ENCODE data around the gene RAD23B.

The RAD23B gene

DNA sequence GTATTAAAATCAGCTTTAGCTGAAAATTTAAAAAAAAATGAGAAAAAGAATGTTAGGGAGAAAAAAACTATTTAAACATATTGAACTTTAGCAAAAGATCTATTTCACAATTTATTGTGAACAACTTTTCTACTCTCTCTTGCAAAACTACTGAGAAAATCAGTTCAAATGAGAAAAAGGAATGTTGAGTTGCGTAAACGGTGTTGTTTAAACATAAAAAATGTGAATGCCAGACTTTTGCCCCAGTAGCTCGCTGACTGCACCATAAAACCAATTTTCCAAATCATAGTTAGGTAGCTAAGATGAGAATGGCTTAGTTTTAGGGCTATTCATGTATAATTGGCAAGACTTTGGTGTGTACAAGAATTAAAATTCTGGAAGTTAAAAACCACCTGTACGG lies 13.4 kb upstream of the RAD23B start:
- DNase-seq = no peak

DNA sequence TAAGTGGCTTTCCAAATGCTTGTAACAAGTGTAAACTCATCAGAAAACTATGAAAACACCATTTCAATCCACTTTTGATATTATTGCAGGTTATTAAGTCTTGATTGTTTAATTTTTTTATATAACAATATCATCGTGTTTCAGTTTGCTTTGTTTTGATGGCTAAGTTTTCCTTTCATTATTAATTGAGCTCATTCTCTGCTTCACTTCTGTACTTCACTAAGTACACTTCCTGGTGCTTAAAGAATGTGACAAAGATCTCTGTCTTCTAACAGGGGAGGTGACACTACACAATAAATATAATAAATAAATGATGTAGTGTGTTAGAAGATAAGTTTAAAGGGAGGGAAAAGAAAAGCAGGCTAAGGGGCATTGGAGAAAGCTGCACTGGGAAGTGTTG lies 13.0 kb upstream of the RAD23B start:
- no peak for DNase-seq

DNA sequence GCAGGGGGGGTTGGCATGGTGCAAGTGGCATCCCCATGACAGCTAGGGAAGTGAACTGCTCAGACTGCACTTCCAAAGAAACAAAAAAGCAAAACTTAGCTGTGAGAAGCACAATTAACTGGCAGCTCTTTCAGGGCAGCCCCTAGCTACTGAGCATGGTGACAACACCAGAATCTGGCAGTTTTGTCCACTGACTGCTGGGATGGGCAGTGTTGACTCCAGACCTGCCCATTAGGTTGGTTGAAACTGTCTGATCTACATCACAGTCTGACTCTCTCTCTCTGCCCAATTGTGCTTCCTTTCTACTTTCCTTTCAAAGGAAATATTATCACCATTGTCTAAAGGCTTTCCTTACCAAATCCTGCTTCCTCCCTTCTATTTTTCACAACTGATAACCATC lies 12.5 kb upstream of the RAD23B start:
- DNase-seq = no peak

DNA sequence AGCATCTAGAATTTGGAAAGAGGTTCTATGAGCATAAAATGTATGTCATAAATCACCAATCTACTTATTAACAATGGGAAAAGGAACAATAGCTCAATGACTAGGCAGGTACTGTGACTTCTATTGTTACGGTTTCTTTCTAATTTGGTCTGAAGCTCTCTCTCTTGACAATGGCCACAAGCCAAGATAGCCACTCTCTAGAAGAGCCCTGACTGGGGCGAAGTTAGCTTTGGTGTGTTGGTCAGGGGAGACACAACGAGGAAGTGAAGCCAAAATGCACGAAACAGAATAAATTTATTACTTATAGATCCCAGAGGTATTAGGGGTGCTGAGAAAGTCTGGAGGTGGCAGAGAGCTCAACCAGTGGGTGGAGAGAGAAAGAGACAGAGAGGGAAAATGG lies 9.4 kb upstream of the RAD23B start:
- no peak for DNase-seq

DNA sequence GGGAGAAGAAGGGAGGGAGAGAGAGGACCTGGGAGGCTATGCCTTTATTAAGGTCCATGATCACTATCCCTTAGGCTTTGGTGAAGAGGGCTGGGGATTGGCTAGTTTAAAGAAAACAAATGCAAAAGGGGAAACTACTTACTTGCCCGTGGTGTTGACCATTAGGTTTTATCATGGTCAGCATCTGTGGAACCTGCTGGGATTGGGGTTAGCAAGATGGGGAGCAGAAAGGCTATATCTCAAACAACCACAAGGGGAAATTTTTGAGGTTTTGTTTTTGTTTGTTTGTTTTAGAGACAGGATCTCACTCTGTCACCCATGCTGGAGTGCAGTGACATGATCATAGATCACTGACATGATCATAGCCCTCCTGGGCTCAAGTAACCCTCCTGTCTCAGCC lies 9.0 kb upstream of the RAD23B start:
- DNase-seq = no peak

DNA sequence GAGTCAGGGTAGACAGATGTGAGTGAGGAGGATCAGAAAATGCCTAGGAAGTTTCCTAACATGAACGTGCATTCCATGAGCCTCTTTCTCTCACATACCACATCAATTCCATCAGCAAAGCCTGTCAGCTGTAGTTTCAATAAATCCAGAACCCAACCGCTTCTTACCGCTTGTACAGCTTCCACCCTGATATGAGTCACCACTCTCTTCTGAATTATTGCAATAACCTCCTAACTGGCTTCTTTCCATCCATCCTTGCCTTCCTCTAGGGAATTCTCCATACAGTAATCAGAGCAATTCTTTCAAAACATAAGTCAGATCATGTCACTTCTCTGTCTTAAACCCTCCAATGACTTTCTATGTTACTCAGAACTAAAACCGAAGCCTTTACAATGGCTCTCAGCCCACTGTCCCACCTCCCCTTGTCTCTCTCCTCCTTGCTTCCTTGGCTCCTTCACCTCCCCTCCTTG lies 8.1 kb upstream of the RAD23B start:
- no peak for DNase-seq

DNA sequence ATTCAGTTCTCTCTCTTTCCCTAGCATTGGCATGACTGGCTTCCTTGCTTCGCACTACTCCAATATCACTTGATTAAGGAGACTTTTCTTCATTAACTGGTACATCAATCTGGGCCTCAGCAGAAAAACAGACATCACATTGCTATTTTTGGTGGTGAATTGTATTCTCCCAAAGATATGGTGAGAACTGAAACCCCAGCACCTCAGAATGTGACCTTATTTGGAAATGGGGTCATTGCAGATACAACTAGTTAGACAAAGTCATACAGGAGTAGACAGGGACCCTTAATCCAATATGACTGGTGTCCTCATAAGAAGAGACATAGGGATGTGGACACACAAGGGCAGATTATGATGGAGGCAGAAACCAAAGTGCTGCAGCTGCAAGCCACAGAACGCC lies 7.5 kb upstream of the RAD23B start:
- no peak for DNase-seq

DNA sequence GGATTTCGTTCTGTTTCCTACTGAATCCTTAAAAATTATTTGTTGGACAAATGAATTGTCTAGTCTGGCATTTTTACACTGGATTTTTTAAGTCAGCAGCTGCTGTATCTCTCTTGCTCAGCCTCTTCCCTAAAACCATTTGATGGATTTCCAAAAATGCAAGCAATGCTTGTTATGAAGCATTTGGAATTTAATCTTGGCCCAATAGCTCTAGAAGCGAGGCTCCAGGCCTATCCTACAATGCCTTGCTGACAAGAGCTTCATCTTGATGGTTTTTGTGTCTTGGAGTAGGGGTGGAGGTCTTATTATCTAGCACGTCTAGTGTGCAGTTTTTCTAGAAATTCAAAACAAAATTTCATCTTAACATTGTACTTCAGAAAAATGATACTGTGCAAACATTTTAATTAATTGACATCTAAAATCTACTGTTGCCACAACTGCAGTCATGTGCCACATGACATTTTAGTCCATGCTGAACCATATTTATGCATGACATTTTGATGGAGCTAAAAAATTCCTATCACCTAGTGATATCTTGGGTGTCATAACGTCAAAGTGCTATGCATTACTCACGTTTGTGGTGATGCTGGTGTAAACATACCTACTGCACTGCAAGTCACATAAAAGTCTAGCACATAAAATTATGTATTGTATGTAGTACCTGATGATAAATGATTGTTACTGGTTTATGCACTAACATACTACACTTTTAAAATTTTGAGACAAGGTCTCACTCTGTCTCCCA lies 5.9 kb upstream of the RAD23B start:
- DNase-seq = no peak

DNA sequence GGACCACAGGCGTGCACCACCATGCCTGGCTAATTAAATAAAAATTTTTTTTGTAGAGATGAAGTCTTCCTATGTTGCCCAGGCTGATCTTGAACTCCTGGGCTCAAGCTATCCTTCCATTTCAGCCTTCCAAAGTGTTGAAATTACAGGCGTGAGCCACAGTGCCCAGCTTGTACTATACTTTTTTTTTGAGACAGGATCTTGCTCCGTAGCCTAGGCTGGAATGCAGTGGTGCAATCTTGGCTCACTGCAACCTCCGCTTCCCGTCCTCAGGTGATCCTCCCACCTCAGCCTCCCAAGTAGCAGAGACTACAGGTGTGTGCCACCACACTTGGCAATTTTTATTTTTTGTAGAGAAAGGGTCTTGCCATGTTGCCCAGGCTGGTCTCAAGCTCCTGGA lies 5.3 kb upstream of the RAD23B start:
- no peak for DNase-seq

DNA sequence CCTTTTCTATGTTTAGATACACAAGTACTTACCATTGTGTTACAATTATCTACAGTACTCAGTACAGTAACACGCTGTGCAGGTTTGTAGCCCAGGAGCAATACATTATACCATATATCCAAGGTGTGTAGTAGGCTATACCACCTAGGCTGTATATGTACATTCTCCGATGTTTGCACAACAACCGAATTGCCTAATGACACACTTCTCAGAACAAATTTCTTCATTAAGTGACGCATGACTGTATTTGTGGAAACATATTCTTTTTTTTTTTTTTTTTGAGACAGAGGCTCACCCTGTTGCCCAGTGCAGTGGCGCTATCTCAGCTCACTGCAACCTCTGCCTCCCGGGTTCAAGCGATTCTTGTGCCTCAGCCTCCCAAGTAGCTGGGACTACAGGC lies 4.0 kb upstream of the RAD23B start:
- DNase-seq = no peak

DNA sequence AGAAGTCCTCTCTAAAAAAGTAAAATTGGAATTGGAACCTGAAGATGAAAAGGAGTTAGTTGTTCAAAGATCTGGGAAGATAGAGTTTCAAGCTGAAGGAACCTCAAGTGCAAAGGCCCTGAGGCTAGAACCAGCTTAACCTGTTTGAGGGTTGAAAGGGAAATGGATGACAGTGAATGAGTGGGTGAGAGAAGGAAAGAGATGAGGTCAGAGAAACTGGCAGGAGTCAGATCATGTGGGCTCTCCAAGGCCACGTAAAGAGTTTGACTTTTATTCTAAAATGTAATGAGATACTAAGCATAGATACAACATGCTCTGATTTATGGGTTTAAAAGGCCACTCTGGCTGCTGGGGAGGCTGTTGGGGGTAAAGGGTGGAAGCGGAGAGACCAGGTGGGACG lies 2.5 kb upstream of the RAD23B start:
- no peak for DNase-seq

DNA sequence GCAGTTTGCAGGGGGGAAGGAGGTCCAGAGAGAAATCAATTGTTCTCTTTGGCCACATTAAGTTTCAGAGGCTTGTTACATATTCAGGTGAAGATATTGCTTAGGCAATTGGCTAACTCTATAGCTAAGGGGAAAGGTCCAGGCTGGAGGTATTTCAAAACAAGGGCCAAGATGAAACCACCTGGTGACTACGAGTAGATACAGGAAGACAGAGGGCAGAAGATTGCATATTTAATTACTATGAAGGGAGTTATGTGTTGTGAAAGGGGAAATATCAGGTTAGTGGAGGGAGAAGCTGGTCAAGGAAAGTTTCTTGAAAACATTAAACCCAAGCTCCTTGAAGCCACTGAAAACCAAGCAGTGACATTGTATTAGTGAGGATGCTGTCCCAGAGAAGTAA lies 1.9 kb upstream of the RAD23B start:
- DNase-seq = no peak

DNA sequence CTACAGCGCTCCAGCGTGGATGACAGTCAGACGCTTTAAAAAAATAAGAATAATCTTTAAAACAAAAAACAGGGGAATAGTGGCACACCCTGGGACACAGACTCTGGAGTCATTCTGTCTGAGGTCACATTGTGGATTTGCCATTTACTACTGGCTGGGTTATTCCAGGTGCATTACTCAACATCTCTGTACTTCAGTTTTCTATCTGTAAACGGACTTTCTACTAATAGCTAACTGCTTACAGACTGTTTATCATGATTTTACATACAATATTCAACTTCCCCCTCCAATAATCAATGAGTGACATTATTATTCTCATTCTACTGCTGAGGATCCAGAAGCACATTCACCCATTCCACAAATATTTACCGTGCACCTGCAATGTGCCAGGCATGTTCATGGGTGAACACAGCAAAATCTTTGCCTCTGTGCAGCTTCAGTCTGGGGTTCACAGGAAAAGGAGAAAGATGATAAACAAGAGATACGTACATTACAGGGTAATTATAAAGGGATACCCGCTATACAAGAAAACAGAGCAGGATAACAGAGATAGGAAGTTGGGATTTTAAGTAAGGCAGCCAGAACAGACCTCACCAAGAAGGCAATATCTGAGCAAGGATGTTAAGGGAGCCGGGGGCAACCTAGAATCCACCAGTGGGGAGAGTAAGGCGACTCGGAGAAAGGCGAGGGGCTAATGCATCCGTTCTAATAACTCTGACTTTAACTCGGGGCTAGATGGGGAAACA lies 984 bp upstream of the RAD23B start:
- DNase-seq = no peak

DNA sequence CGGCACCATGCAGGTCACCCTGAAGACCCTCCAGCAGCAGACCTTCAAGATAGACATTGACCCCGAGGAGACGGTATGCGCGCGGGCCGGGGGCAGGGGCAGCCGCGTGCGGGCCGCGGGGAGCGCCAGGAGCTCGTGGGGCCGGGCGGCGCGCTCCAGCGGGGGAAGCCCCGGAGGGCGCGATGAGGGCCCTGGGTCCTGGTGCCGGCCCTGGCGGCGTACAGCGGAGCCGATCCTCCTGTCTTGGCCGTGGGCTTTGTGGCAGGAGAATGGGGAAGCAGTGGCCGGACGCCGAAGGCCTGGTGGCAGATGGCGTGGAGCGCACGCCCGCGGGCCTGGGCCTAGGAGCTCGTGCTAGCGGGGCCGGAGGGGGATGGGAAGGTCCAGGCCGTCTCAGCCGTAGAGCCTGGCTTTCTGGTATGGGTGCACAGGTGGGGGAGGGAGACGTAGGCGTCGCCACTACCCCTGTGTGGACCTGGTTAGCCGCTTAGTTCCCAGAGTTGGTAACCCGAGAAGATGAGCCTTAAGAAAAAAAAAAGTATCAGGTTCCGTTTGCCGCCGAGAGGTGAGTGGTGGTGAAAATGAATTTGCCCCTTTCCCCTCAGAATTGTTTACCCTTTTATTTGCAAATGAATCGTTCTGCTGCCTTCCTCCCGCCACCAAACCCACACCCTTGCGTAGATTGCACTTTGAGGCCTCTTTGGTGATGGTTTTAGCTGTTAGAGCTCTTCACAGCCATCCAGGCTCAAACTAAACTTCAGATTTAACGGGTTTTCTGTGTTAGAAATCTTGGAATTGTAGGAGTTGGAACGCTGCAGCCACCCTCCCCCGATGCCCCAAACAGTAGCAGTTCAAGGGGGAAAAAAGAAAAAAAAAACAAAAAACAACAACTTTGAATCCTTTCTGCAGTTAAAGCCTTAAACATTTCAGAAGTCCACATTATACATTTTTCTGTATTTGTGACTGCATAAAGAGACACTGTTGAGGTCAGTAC lies 841 bp downstream of the RAD23B start:
- peak in 1 of 2 experiments; percentile 22 for DNase-seq

DNA sequence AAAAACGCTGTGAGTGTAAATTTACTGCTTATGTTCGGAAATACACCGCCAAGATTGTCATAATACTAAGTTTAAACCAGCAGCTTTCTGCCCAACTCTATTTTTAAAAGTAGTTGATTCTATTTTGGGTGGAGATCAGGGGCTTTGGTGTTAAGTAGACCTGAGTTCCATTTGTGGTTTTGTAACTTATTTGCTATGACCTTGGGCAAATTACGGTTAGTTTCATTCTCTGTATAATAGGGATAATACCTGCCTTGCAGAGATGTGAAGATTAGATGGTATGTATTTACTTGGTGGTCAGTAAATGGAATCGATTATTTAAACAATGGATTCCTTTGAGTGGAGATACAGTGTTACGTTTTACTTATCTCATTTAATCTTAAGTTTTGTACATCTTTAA lies 1.6 kb downstream of the RAD23B start:
- DNase-seq = no peak

DNA sequence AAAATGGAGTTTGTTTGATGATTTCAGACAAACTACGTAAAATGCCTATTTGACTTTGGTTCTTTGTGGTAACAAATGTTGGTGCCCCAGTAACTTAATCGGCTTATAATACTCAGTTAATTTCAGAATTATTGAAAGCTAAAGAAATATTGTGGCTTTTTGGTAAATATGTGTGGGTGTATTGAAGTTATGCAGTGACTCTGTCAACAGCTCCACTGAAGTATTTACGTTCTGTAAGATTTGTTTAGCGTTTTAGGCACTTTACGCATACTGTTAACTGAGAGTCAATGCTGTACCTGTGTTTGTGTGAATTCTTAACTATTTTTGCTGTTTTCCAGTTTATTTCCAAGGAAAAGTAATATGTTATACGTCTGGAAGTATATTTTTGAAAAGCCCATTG lies 2.2 kb downstream of the RAD23B start:
- DNase-seq = no peak

DNA sequence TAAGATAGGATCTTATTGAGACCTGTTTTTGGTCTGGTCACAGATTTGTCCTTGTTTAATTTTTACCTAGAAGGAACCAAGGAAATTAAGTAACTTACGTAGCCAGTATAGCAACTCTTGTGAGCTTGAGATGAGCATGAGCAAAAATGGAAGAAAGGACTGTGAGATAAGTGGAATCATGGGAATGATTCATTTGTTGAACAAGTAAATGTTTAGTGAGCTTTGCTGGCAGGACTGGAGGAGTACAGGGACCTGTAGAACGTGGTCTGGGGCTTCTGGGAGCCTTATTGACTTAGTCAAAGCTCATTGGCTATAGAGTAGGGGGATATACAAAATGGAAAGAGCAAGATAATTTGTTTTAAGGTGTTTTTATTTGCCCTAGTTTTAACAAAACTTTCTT lies 3.0 kb downstream of the RAD23B start:
- DNase-seq = no peak

DNA sequence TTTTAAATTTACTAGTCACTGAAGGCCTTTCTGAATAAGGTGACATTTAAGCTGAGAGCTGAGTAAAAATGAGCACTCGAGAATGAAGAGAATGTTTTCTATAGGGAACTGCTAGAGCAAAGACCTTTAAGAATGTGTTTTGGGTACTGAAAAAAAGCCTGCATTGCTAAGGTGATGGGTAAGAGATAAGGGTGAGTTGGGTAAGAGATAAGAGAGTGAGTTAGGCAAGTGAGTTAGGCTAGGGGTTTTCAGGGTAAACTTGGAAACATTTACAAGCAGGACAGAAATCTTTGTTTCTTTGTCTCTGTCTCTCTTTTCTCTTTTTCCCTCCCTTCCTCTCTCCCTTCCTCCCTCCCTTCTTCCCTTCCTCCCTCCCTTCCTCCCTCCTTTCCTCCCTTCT lies 5.6 kb downstream of the RAD23B start:
- DNase-seq = no peak

DNA sequence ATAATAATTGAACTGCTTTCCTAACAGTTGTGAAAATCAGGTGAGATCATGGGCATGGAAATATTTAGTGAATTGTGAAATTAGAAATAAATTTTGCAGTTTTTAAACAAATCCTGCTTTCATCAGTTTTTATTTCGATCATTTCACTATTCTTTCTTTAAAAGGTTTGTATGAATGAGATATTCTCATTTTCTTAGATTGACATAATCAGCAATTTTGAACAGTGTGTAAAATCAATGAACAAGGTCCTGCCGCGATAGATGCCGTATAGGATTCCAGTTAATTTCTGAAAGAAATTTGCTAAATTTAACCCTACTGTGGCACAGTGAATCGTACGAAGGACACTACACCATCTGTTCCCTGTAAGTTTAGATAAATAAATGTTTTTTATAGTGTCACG lies 7.5 kb downstream of the RAD23B start:
- DNase-seq = no peak

DNA sequence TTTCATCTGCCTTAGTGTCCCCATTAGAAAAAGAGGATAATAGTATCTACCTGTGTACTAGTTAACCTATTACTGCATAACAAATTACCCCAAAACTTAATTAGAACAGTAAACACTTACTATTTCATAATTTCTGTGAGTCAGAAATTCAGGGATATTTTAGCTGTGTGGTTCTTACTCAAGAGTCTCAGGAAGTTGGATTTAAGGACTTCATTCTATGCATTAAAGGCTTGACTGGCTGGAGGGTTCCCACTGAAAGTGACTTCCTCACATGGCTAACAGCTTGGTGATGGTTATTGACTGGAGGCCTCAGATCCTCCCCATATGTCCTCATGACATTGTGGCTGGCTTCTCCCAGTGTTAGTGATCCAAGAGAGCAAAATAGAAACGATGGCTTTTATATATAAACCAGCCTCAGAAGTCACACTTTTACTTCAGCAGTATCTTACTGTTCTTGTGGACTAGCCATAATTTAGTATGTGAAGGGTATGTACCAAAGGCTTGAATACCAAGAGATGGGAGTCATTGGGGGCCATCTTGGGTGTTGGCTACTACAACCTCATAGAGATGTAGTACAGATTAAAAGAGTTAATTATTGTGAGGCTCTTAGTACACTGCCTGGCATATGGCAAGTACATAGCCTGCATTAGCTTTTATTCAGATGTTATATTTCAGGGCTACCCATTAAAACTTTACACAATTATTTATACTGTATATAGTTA lies 9.9 kb downstream of the RAD23B start:
- no peak for DNase-seq

DNA sequence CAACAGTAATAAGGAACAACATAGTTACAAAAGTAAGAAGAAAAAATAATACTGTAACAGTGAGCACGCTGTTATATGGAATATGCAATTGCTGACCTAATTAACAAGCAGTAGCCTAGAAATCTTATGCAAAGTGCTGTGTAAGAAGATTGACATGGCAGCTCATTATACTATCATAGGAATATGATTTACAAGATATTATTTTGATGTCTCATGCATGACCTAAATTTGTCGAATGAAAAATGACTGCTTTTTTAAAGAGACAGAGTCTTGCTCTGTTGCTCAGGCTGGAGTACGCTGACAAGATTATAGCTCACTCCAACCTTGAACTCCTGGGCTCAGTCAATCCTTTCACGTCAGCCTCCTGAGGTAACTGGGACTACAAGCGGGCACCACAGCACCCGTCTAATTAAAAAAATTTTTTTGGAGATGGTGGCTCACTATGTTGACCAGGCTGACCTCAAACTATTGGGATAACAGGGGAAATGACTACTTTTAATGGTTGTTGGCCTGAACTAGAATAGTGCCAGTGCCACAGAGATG lies 10.5 kb downstream of the RAD23B start:
- DNase-seq = no peak

DNA sequence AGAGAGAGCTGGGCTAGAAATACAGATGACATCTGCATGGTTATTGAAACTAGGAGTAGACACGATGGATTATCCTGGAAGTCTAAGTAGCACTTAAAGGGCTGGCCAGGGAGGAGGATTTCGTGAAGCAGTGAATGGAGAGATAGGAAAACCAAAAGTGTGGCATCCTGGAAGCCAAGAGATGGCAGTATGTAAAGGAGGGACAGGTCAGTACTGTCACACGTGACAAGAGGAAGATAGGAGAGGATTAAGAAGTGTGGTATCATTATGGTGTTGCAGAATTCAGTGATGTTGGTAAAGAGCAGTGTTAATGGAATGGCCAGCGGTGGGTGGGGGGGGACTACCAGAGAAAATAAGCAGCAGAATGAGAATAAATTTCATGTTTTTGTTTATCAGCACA lies 11.7 kb downstream of the RAD23B start:
- DNase-seq = no peak
